ENCODE data around the gene CCDC60. TPM values are rescaled to one million over a fixed set of nuclear protein-coding genes. Genes with fewer than 3 reads are reported as not detected.

The CCDC60 gene
- polyA plus RNA-seq, 3 donors = not detected

GRCh38 chr12:119326341-119326740 is 8.2 kb upstream of the CCDC60 start:
- no peaks in the 10 kb centered on the region for H3K36me3 Mint-ChIP-seq
- no peak overlapping the region for H3K4me2 ChIP-seq (replicated peaks; ENCODE audit: extremely low read depth, low read length, poor library complexity, severe bottlenecking)
- H3K9me3 ChIP-seq (replicated peaks in 1 of 2; ENCODE audit: control insufficient read depth in 1 of 2, insufficient read depth in 1 of 2, low read length in 2 of 2) = no peaks in the 10 kb centered on the region
- H2AFZ ChIP-seq (ENCODE audit: insufficient read depth, low read depth, low read length, poor library complexity, severe bottlenecking) = no peak overlapping the region
- H3K4me3 ChIP-seq (replicated peaks in 1 of 3; ENCODE audit: low read depth in 2 of 3, low read length in 3 of 3) = no peak overlapping the region
- no peak overlapping the region for H3K27ac ChIP-seq (ENCODE audit: low read depth in 1 of 2, low read length in 2 of 2)
- no peak overlapping the region for H3K27ac Mint-ChIP-seq
- peaks cover 0 to 2% (median 0%) of the 10 kb centered on the region in 3 donors for H3K27me3 Mint-ChIP-seq (ENCODE audit: low read depth in 3 of 3)
- peaks cover 0 to 10% (median 5%) of the 10 kb centered on the region in 7 donors for H3K9me3 Mint-ChIP-seq
- no peak for TF ChIP-seq CTCF (IDR thresholded peaks at IDR 0.05)
- no peak overlapping the region for H3K9ac ChIP-seq (ENCODE audit: insufficient read depth, low read length, poor library complexity, severe bottlenecking)
- H3K27me3 ChIP-seq (ENCODE audit: control insufficient read depth in 2 of 2, insufficient read depth in 2 of 2, low read length in 2 of 2) = no peaks in the 10 kb centered on the region
- no peaks in the 10 kb centered on the region for H3K4me1 Mint-ChIP-seq
- intact Hi-C loops (cut with micrococcal nuclease) = no loop called here
- H3K4me1 ChIP-seq (ENCODE audit: control insufficient read depth in 1 of 2, insufficient read depth in 2 of 2, low read length in 2 of 2) = no peaks in the 10 kb centered on the region
- no peak for DNase-seq
- H4K20me1 ChIP-seq (ENCODE audit: insufficient read depth, low read length) = no peaks in the 10 kb centered on the region
- H3K79me2 ChIP-seq (ENCODE audit: insufficient read depth, low read length) = no peaks in the 10 kb centered on the region
- H3K4me3 Mint-ChIP-seq = no peak overlapping the region
- no peaks in the 10 kb centered on the region for H3K36me3 ChIP-seq (replicated peaks in 1 of 2; ENCODE audit: control insufficient read depth in 1 of 2, insufficient read depth in 2 of 2, low read length in 2 of 2)

GRCh38 chr12:119327471-119327870 is 7.1 kb upstream of the CCDC60 start:
- H4K20me1 ChIP-seq (ENCODE audit: insufficient read depth, low read length) = no peaks in the 10 kb centered on the region
- TF ChIP-seq CTCF (IDR thresholded peaks at IDR 0.05) = no peak
- H3K36me3 Mint-ChIP-seq = no peaks in the 10 kb centered on the region
- no peak overlapping the region for H3K4me3 Mint-ChIP-seq
- no CpG with 5 or more reads among the region's 6 CpGs for WGBS (ENCODE audit: insufficient coverage)
- H3K4me1 ChIP-seq (ENCODE audit: control insufficient read depth in 1 of 2, insufficient read depth in 2 of 2, low read length in 2 of 2) = no peaks in the 10 kb centered on the region
- no peaks in the 10 kb centered on the region for H3K79me2 ChIP-seq (ENCODE audit: insufficient read depth, low read length)
- H3K4me2 ChIP-seq (replicated peaks; ENCODE audit: extremely low read depth, low read length, poor library complexity, severe bottlenecking) = no peak overlapping the region
- no peak overlapping the region for H3K4me3 ChIP-seq (replicated peaks in 1 of 3; ENCODE audit: low read depth in 2 of 3, low read length in 3 of 3)
- peaks cover 0 to 1% of the 10 kb centered on the region in 2 donors for H3K27me3 ChIP-seq (ENCODE audit: control insufficient read depth in 2 of 2, insufficient read depth in 2 of 2, low read length in 2 of 2)
- H3K9ac ChIP-seq (ENCODE audit: insufficient read depth, low read length, poor library complexity, severe bottlenecking) = no peak overlapping the region
- no peak for DNase-seq
- H2AFZ ChIP-seq (ENCODE audit: insufficient read depth, low read depth, low read length, poor library complexity, severe bottlenecking) = no peak overlapping the region
- no peak overlapping the region for H3K27ac Mint-ChIP-seq
- H3K27me3 Mint-ChIP-seq (ENCODE audit: low read depth in 3 of 3) = peaks cover 0 to 2% (median 2%) of the 10 kb centered on the region in 3 donors
- H3K4me1 Mint-ChIP-seq = no peaks in the 10 kb centered on the region
- H3K36me3 ChIP-seq (replicated peaks in 1 of 2; ENCODE audit: control insufficient read depth in 1 of 2, insufficient read depth in 2 of 2, low read length in 2 of 2) = no peaks in the 10 kb centered on the region
- H3K9me3 Mint-ChIP-seq = peaks cover 0 to 10% (median 2%) of the 10 kb centered on the region in 7 donors
- no peak overlapping the region for H3K27ac ChIP-seq (ENCODE audit: low read depth in 1 of 2, low read length in 2 of 2)
- no peaks in the 10 kb centered on the region for H3K9me3 ChIP-seq (replicated peaks in 1 of 2; ENCODE audit: control insufficient read depth in 1 of 2, insufficient read depth in 1 of 2, low read length in 2 of 2)
- intact Hi-C loops (cut with micrococcal nuclease) = no loop called here

Data from CD14-positive monocyte (primary cell).